HL-60 (cell line): ENCODE measurements around the gene MYOF.

Source experiments
- CTCF ChIP-seq: IDR thresholded peaks from one replicate; pipeline ENCODE4 v1.5.1; 2011; ENCODE audit warnings: low read length, control low read depth, inconsistent platforms; ENCODE audit not compliant: insufficient read depth
- REST ChIP-seq: IDR thresholded peaks from 2 replicates; pipeline ENCODE4 v1.6.1; 2012; ENCODE audit warnings: low read depth; ENCODE audit not compliant: insufficient replicate concordance
- SPI1 ChIP-seq: IDR thresholded peaks from 2 replicates; pipeline ENCODE4 v1.6.1; 2012; ENCODE audit warnings: low read depth, mild to moderate bottlenecking, borderline replicate concordance

GRCh38 chr10:93305122-93305521, 177.0 kb downstream of the MYOF start:
- TF ChIP-seq CTCF (no peak), SPI1 (no peak), REST (no peak)
